Suprapubic skin (tissue), 4 donors: Measurements from ENCODE around the gene FER.

Experiments
- CTCF ChIP-seq, 2 donors: fragments of 200-600 bp in 1 of 2; fragments of 450-650 bp in 1 of 2; sonication (generic) in 1 of 2; IDR thresholded peaks; one replicate each; pipeline ENCODE4 v1.5.1; 2016 to 2019; ENCODE audit warnings: antibody characterized with exemption in 2 of 2, mild to moderate bottlenecking in 1 of 2, moderate library complexity in 1 of 2
- POLR2A ChIP-seq, 2 donors: fragments of 450-650 bp; IDR thresholded peaks; one replicate each; pipeline ENCODE4 v1.6.1; 2017; ENCODE audit warnings: antibody characterized with exemption in 2 of 2, mild to moderate bottlenecking in 2 of 2, moderate library complexity in 2 of 2
- POLR2AphosphoS5 ChIP-seq, 3 donors: sonication (generic); formaldehyde crosslinking; IDR thresholded peaks; one replicate each; pipeline ENCODE4 v1.6.1; 2017; ENCODE audit warnings: antibody characterized with exemption in 3 of 3

- TF ChIP-seq CTCF (IDR thresholded peaks at IDR 0.05) (no peak), POLR2AphosphoS5 (IDR thresholded peaks at IDR 0.05) (no peak), POLR2A (IDR thresholded peaks at IDR 0.05) (no peak)
Observed at GRCh38 chr5:108858959-108859358, 111.3 kb downstream of the FER start.
